ENCODE measurements around the gene LIN54. TPM values are rescaled to one million over a fixed set of nuclear protein-coding genes. Genes with fewer than 3 reads are reported as not detected.
A peak's percentile ranks its signal among the peaks of the same experiment; 100 is the strongest.

LIN54 gene
- total RNA-seq, 2 donors from 2014 or later, result 25.8 to 27.9 TPM

DNA sequence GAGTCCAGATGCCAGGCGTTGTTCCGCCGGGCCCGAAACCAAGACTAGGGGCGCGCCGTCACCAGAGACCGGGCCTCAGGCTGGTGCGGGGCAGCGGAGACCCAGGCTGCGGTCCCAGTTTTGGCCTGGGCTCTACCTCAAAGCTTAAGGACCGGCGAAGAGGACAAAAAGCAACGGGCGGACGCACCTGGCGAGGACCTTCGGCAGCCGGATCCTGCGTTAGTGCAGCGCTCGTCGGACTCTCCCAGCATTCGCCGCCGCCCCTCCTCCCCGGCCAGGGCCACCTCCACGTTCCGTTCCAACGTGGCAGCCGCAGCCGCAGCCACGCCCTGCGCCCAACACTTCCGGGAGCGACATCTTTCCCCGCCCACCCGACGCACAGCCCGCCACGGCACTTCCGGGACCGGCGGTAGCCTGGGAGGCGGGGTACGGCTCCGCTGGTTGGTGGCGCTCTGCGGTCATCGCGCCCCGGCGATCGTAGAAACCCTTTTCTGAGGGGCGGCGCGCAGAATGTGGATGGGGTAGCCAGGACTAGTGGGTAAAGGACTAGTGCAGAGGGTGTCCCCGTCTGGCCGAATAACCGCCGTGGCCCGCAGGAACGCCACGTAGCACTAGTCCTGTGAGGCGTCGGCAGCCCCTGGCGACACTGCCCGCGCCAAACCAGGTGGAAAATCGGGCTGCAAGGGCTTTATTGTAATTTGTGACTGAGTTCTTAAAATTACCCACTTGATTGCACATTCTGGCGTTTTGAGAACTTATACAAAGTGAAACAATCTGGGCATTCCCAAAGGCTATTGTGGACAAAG is 119.5 kb downstream of the LIN54 start, which contains the start of gene SEC31A:
Gene SEC31A (minus strand): TSS at position 253 of the 806 bp plus-strand sequence. CDS start 9,217 bp downstream, outside the sequence.
- H3K4me3 Mint-ChIP-seq, result peak within 1 kb of the TSS; percentile 89 to 93
- peak; percentile 98 to 99 for DNase-seq
- peak within 1 kb of the TSS; percentile 92 for H3K27ac Mint-ChIP-seq
- no peaks in the 10 kb centered on the region for H3K9me3 Mint-ChIP-seq
- no peaks in the 10 kb centered on the region for H3K27me3 Mint-ChIP-seq (ENCODE audit: low read depth)
- peak; percentile 94 to 95 for ATAC-seq (replicated peaks in 1 of 2)
- peaks cover 65% of the 10 kb centered on the region for H3K4me1 Mint-ChIP-seq (ENCODE audit: low read depth)
- H3K36me3 Mint-ChIP-seq (ENCODE audit: insufficient read depth in 2 of 2), result peaks cover 0 to 14% of the 10 kb centered on the region in 2 donors

GRCh38 chr4:82890528-82890900 is 120.1 kb downstream of the LIN54 start:
- ATAC-seq (replicated peaks in 1 of 2), result peak; percentile 60 to 69
- no peaks in the 10 kb centered on the region for H3K9me3 Mint-ChIP-seq
- no peaks in the 10 kb centered on the region for H3K27me3 Mint-ChIP-seq (ENCODE audit: low read depth)
- peaks cover 2 to 12% of the 10 kb centered on the region in 2 donors for H3K36me3 Mint-ChIP-seq (ENCODE audit: insufficient read depth in 2 of 2)
- peak overlapping the region; percentile 89 to 93 for H3K4me3 Mint-ChIP-seq
- peak overlapping the region; percentile 92 for H3K27ac Mint-ChIP-seq
- H3K4me1 Mint-ChIP-seq (ENCODE audit: low read depth), result peaks cover 65% of the 10 kb centered on the region
- DNase-seq, result no peak

- DNase-seq (no peak), ATAC-seq (replicated peaks in 1 of 2) (no peak)
- Mint-ChIP-seq H3K4me1 (ENCODE audit: low read depth) (peaks cover 66% of the 10 kb centered on the region), H3K36me3 (ENCODE audit: insufficient read depth in 2 of 2) (peaks cover 2 to 5% of the 10 kb centered on the region in 2 donors), H3K27me3 (ENCODE audit: low read depth) (no peaks in the 10 kb centered on the region), H3K9me3 (no peaks in the 10 kb centered on the region), H3K4me3 (peak overlapping the region; percentile 89 to 93), H3K27ac (peak overlapping the region; percentile 92)
These were observed 121.3 kb downstream of the LIN54 start for GRCh38 chr4:82889287-82889686.

DNA sequence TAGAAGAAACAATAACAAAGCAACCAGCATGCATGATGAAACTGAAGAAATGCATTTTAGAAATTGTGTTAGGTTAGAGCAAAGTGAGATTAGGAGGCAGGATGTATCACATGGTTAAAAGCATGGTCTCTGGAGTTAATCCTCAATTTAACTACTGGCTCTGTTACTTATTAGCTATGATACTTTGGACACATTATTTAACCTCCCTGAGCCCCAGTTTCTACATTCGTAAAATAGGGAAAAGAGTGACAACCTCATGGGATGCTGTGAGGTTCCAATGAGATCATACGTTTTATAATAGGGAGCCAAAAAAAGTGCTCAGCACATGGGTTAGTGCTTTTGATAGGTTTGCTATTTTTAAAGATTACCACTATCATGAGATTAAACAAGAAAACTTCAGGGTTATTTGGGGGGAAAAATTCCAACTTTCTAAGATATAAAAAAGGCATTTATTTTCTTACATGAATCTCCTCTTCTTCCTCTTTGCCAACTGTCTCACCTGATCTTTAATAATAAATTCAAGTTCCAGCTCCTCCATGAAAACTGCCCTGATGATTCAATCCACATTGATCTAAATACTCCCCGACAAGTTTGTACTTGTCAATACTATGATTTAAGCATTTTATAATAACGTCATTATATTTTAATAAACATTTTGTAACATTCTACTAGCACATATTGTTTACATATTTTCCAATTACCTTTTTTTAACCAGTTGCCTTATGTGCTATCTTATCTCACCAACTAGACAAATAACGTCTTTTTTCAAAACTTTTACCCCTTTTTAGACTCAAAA is 124.3 kb downstream of the LIN54 start:
- DNase-seq (no peak), ATAC-seq (replicated peaks in 1 of 2) (no peak)
- H3K36me3 Mint-ChIP-seq (ENCODE audit: insufficient read depth in 2 of 2), result peaks cover 2 to 4% of the 10 kb centered on the region in 2 donors
- H3K27ac Mint-ChIP-seq, result peak overlapping the region; percentile 2
- no peaks in the 10 kb centered on the region for H3K27me3 Mint-ChIP-seq (ENCODE audit: low read depth)
- H3K4me3 Mint-ChIP-seq, result no peak overlapping the region
- peaks cover 57% of the 10 kb centered on the region for H3K4me1 Mint-ChIP-seq (ENCODE audit: low read depth)
- no peaks in the 10 kb centered on the region for H3K9me3 Mint-ChIP-seq

- peak overlapping the region; percentile 2 for H3K27ac Mint-ChIP-seq
- H3K4me1 Mint-ChIP-seq (ENCODE audit: low read depth), result peaks cover 57% of the 10 kb centered on the region
- no peaks in the 10 kb centered on the region for H3K27me3 Mint-ChIP-seq (ENCODE audit: low read depth)
These were observed 125.2 kb downstream of the LIN54 start for GRCh38 chr4:82885410-82885809.

More at GRCh38 chr4:82885410-82885809, 125.2 kb downstream of the LIN54 start:
- Mint-ChIP-seq H3K9me3 (no peaks in the 10 kb centered on the region), H3K4me3 (no peak overlapping the region), H3K36me3 (ENCODE audit: insufficient read depth in 2 of 2) (peaks cover 2 to 7% of the 10 kb centered on the region in 2 donors)
- no peak for DNase-seq
- ATAC-seq (replicated peaks in 1 of 2), result no peak

Other genes starting within 250 kb of the LIN54 start
- 1 to 10 TPM; 1.5 to 1.6 TPM for gene SCD5, start 212.0 kb downstream of the LIN54 start, total RNA-seq
- gene SEC31A, start 119.7 kb downstream of the LIN54 start, total RNA-seq, result 100 to 1,000 TPM; 103 to 106 TPM
- gene THAP9, start 110.1 kb downstream of the LIN54 start, total RNA-seq, result 1 to 10 TPM; 4.4 to 4.6 TPM
- 10 to 100 TPM; 28.9 to 29.3 TPM for gene COPS4, start 24.4 kb upstream of the LIN54 start, total RNA-seq
- gene PLAC8, start 103.9 kb upstream of the LIN54 start, total RNA-seq, result 10 to 100 TPM; 48.0 to 49.3 TPM